T47D (cell line): ENCODE results near the gene CFHR2.
"Not testable (repeated sequence)": the region's sequence is repeated elsewhere in the genome, so short reads cannot be mapped to it uniquely, and the experiment has no call there.

Source experiments
- DNase-seq, 2 experiments: peaks; one replicate each; pipeline versions ENCODE4 v3.0.0 to v3.0.0-alpha.2; 2011 to 2012; ENCODE audit warnings: low read depth in 1 of 2, low spot score in 1 of 2
- JUND ChIP-seq: IDR thresholded peaks from 2 replicates; pipeline ENCODE4 v1.6.1; 2012; ENCODE audit warnings: low read depth
- in situ Hi-C: cut with HindIII; loops from 2 replicates; pipeline ENCODE4 v1.10.0; 2016; ENCODE audit warnings: low sequenced_read_pairs, low pct_unique_long_range_greater_than_20kb

Gene CFHR2

DNA sequence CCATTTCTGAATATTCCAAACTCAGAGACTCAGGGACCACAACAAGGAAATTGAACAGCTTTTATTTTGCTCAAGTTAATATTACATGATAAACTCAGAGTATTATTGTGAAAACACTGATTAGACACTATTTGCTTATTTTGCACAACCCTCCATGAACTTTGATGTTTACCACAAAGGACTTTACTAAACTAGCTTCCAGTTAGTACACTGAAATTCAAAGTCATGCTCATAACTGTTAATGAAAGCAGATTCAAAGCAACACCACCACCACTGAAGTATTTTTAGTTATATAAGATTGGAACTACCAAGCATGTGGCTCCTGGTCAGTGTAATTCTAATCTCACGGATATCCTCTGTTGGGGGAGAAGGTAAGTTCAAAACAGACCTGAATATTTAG, at the start of gene CFHR2:
Gene CFHR2 (plus strand): TSS at position 171 of the 400 bp plus-strand sequence. CDS start 143 bp downstream, at position 314.
- DNase-seq, in situ Hi-C loops: not testable (repeated sequence)

DNA sequence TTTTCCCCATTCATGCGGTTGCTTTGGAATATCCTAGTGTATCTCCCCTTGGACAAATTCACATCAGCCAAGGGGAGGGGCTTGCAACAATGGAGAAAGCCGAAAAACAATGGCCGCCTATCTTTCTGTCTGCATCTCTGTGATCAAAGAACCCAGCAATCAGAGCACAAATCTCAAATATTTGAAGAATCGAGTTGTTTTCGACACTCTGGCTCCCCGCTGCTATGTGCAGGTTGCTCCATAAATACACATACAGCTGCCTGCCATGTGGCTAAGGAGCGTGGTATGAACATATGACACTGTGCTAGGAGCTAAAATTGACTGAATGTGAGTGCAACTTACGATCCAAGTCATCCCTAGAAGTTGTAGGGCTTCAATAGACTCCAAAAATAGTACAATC, 47.2 kb upstream of the CFHR2 start:
- no peak for DNase-seq
- in situ Hi-C loops = no loop called here
- no peak for TF ChIP-seq JUND

DNA sequence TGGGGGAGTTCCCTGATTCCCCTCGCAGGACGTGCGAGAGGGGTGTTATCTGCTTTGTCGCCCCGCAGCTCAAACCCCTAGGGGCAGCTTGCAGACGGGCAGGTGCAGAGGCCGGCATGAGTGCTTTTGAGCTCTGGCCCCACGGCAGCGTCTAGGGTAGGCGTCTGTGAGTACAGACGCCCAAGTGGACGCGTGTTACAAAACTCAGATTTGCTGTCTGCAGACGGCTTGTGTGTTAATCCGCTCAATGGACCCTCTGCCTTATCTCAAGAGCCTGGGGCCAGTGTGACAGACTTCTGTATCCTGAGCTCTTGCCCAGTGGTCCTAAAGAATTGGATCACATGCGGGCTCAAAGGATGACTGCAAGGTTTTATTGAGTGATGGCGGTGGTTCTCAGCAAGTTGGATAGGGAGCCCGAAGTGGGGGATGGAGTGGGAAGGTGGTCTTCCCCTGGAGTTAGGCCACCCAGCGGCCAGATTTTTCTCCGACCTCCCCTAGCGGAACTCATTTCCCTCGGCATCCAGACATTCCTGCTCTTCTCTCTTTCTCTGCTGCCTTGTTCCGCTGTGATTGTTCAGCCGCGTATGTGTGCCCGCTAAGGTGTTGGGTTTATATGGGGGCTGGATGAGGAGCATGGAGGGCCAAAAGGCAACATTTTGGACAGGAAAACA, 46.2 kb upstream of the CFHR2 start:
- no peak for TF ChIP-seq JUND
- in situ Hi-C loops = no loop called here
- no peak for DNase-seq

DNA sequence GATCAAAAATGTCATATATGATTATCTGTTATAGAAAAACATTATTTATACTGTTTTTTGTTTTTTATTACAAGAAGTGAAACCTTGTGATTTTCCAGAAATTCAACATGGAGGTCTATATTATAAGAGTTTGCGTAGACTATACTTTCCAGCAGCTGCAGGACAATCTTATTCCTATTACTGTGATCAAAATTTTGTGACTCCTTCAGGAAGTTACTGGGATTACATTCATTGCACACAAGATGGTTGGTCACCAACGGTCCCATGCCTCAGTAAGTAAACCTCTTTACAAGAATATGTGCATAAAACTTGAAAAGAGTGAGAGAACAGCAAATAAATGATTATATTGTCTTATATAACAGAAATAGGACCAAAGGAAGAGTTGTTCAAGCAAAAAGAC, 41.2 kb upstream of the CFHR2 start:
- in situ Hi-C loops = no loop called here
- TF ChIP-seq JUND = no peak
- no peak for DNase-seq

DNA sequence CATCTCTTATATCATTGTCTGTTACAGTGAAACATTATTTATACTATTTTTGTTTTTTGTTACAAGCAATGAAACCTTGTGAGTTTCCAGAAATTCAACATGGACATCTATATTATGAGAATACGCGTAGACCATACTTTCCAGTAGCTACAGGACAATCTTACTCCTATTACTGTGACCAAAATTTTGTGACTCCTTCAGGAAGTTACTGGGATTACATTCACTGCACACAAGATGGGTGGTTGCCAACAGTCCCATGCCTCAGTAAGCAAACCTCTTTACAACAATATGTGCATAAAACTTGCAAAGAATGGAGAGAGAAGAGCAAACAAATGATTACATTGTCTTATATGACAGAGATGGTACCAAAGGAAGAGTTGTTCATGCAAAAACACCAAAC, 33.3 kb upstream of the CFHR2 start:
- in situ Hi-C loops = no loop called here
- no peak for TF ChIP-seq JUND
- peak in 1 of 2 experiments; percentile 40 for DNase-seq

DNA sequence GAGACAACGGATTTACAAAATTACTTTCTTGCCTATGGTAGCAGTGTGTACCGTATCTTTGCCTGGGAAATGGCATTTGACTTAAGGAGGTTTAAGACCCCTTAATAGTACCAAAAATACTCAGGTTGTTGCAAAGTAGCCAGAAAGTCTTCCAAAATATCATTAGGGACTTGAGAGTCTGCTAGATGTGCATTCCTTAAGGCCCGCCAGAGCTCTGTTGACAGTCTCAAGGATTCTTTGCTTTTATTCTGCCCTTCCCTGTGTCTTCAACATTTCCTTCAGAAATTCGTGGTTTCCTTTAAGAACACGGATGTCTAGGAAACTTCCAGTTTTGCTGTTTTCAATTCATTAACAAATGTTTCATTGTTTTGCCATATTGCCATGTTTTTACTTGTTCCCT, 31.3 kb upstream of the CFHR2 start:
- DNase-seq, in situ Hi-C loops: not testable (repeated sequence)

DNA sequence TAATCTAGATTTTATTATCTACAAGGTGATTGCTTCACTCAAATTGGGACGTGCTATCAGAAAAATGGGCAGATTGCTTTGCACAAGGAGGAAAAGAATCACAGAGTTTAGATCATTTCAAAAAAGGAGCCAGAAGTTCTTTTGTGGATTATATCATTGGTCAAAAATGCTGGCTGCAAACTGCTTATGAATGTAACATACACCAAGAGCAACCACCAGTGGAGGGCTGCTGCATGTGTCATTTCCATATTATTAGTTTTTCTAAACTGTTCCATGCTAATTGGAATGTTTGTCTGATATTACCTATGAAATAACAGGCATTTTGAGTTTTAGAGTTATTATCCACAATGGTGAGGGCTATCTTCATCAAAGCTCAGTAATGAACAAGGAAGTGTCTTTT, 16.7 kb upstream of the CFHR2 start:
- DNase-seq, in situ Hi-C loops: not testable (repeated sequence)

DNA sequence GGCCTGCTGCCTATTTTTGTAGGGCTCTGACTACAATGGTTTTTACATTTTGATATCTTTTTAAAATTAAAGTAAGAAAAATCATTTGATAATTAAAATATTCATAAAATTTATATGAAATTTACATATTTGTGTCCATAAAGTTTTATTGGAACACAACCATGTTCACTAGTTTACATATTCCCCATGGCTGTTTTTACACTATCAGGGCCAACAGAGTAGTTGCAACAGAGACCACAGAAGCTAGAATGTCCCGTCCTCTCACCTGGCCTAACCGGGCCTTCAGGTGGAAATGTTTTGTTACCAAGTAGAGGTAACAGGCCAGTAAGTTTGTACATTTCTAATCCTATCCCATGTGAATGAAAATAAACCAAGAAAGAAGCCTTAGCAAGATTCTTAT, 10.7 kb upstream of the CFHR2 start:
- DNase-seq, in situ Hi-C loops: not testable (repeated sequence)

DNA sequence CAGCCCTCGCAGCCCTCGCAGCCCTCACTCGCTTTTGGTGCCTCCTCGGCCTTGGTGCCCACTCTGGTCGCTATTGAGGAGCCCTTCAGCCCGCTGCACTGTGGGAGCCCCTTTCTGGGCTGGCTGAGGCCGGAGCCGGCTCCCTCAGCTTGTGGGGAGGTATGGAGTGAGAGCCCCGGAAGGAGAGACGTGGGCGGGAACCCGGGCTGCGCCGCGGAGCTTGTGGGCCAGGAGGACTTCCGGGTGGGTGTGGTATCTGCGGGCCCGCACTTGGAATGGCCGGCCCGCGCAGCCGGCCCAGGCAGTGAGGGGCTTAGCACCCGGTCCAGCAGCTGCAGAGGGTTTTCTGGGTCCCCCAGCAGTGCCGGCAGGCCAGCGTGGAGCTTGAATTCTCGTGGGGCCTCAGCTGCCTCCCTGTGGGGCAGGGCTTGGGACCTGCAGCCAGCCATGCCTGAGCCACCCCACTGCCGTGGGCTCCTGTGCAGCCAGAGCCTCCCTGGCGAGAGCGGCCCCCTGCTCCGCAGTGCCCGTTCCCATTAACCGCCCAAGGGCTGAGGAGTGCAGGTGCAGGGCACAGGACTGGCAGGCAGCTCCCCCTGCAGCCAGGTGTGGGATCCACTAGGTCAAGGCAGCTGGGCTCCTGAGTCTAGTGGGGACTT, 9.9 kb upstream of the CFHR2 start:
- in situ Hi-C loops = no loop called here
- TF ChIP-seq JUND = no peak
- no peak for DNase-seq

DNA sequence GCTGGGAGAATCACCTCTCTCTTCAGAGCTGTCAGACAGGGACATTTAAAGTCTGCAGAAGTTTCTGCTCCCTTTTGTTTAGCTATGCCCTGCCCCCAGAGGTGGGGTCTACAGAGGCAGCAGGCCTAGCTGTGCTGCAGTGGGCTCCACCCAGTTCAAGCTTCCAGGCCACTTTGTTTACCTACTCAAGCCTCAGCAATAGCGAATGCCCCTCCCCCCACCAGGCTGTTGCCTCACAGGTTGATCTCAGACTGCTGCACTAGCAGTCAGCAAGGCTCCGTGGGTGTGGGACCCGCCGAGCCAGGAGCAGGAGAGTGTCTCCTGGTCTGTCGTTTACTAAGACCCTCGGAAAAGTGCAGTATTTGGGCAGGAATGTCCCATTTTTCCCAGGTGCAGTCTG, 2.1 kb upstream of the CFHR2 start:
- in situ Hi-C loops, DNase-seq: not testable (repeated sequence)

DNA sequence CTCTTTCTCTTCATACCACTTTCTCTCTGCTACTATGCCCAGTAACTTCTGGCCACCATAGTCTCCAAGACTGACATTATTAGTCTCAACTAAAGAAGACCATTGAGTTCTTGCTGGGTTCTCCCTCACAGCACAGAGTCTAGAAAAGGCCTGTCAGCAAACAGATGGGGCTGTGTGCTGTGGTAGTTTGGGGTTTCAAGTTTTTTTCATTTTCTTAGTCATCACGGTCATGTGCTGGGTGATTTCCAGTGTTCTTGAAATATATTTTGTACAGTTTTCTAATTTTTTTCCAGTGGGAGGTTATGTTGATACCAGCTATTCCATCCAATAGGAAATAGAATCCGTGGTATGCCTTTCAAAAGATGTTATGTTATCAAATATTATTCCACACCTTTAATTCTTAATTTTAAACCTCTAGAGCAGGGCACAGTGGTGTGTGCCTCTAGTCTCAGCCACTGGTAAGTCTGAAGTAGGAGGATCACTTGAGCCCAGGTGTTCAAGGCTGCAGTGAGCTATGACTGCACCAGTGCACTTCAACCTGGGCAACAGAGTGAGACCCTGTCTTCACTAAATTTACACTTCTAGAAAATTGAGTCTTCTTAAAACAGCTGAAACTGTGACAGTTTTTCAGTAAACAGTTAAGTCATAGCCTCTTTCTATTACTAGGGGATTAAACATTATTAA, 8.3 kb downstream of the CFHR2 start:
- TF ChIP-seq JUND = no peak
- no peak for DNase-seq
- in situ Hi-C loops = no loop called here

DNA sequence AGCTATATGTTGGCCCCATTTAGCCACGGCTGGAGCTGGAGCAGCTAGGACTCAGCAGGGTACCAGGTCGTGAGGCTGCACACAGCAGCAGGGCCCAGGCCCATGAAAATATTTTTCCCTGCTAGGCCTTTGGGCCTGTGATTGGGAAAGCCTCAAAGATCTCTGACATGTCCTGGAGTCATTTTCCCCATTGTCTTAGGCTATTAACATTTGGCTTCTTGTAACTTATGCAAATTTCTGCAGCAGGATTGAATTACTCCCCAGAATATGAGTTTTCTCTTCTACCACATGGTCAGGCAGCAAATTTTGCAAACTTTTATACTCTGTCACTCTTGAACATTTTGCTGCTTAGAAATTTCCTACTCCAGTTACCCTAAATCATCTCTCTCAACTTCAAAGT, 11.2 kb downstream of the CFHR2 start:
- TF ChIP-seq JUND = no peak
- in situ Hi-C loops = no loop called here
- DNase-seq = no peak

DNA sequence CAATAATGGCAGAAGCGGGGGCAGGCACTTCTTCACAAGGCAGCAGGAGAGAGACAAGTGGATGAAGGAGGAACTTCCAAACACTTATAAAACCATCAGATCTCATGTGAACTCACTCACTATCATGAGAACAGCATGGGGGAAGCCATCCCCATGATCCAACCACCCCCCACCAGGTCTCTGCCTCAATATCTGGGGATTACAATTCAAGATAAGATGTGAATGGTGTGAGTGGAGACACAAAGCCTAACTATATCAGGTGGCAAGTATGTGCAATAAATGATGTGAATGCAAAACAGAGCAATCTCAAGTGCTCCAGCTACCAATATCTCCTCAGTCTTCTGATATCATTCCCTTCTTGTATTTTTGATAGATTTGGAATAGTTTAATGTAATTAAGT, 12.4 kb downstream of the CFHR2 start:
- TF ChIP-seq JUND = no peak
- in situ Hi-C loops = no loop called here
- DNase-seq = no peak
